K562 (cell line): ENCODE measurements around the gene CIAO3. TPM values are rescaled to one million over a fixed set of nuclear protein-coding genes. Genes with fewer than 3 reads are reported as not detected.

Source experiments
- AFF1 ChIP-seq, 2 experiments: fragments of 450-650 bp; IDR thresholded peaks; 2 replicates each; pipeline ENCODE4 v1.6.1; 2018; ENCODE audit warnings: mild to moderate bottlenecking in 2 of 2, low read depth in 1 of 2; ENCODE audit not compliant: partially characterized antibody in 2 of 2
- ATF2 ChIP-seq: sonication (generic); formaldehyde crosslinking; IDR thresholded peaks from 2 replicates; pipeline ENCODE4 v1.8.1; 2022; ENCODE audit warnings: missing genetic modification reagents
- BCLAF1 ChIP-seq, 2 experiments: fragments of 450-650 bp in 1 of 2; IDR thresholded peaks; 2 replicates each; pipeline ENCODE4 v1.6.1; 2011 to 2017; ENCODE audit warnings: low read depth in 2 of 2, antibody characterized with exemption in 1 of 2, borderline replicate concordance in 1 of 2, low read length in 1 of 2, mild to moderate bottlenecking in 1 of 2, mixed read lengths in 1 of 2; ENCODE audit not compliant: control insufficient read depth in 1 of 2
- BRF1 ChIP-seq: IDR thresholded peaks from 3 replicates; pipeline ENCODE4 v1.6.1; 2011; ENCODE audit warnings: borderline replicate concordance, mild to moderate bottlenecking; ENCODE audit not compliant: insufficient read length; ENCODE audit errors: extremely low read depth
- JUN ChIP-seq, 2 experiments: sonication (generic) in 1 of 2; formaldehyde crosslinking in 1 of 2; IDR thresholded peaks; 2 replicates each; pipeline versions ENCODE4 v1.6.1 to v1.8.0; 2012 to 2022; ENCODE audit warnings: borderline replicate concordance in 2 of 2, mild to moderate bottlenecking in 2 of 2, improper control_type of control experiment in 1 of 2, low read depth in 1 of 2, low read length in 1 of 2, missing genetic modification reagents in 1 of 2
- MYBL2 ChIP-seq, 2 experiments: fragments of 450-650 bp in 1 of 2; sonication (generic) in 1 of 2; formaldehyde crosslinking in 1 of 2; IDR thresholded peaks; 2 replicates each; pipeline versions ENCODE4 v1.6.1 to v1.8.1; 2017 to 2022; ENCODE audit warnings: borderline replicate concordance in 1 of 2, inconsistent platforms in 1 of 2, low read depth in 1 of 2, mild to moderate bottlenecking in 1 of 2, missing genetic modification reagents in 1 of 2, moderate library complexity in 1 of 2
- SAP30 ChIP-seq: fragments of 200-600 bp; sonication (generic); IDR thresholded peaks from 2 replicates; pipeline ENCODE4 v1.6.1; 2012; ENCODE audit warnings: borderline replicate concordance, low read depth, mild to moderate bottlenecking, moderate library complexity, low read length, control low read depth, inconsistent platforms; ENCODE audit not compliant: insufficient read depth, poor library complexity, severe bottlenecking
- ZHX1 ChIP-seq: fragments of 150-350 bp; conservative IDR thresholded peaks from 2 replicates; pipeline ENCODE4 v1.6.1; 2014; ENCODE audit warnings: low read length
- ZNF395 ChIP-seq: fragments of 200-800 bp; sonication (Bioruptor generic); IDR thresholded peaks from 2 replicates; pipeline ENCODE4 v1.6.1; 2017; ENCODE audit warnings: missing genetic modification characterization, missing compliant biosample characterization
- polyA plus RNA-seq, 8 experiments: library from polyadenylated mRNA; depleted of rRNA in 4 of 8; stranded (reverse) in 5 of 8; unstranded in 3 of 8; fragments of >200 nt; fragmentation: Nextera tagmentation in 2 of 8; fragmentation: Illumina TruSeq in 1 of 8; extraction: Ambion mirVana in 2 of 8; extraction: Trizol in 1 of 8; gene quantifications; 2 replicates each; pipeline versions ENCODE4 v1.2.1 to v1.2.3, GENCODE V29; 2011 to 2014; ENCODE audit warnings: inconsistent platforms in 1 of 8, missing spikeins in 1 of 8
- total RNA-seq, 7 experiments: library from RNA; depleted of rRNA in 6 of 7; stranded (reverse); fragments of >200 nt in 6 of 7; fragmentation: Illumina TruSeq in 2 of 7; extraction: Trizol in 2 of 7; gene quantifications; 2 replicates each; pipeline versions ENCODE4 v1.2.1 to v1.2.3, GENCODE V29; 2011 to 2021; ENCODE audit warnings: low replicate concordance in 1 of 7

The CIAO3 gene
- total and polyA plus RNA-seq, 9 of the 15 experiments (the other 6 are each of a cell fraction or from before 2014, with no cell fraction given), result 2.2 to 35.6 (median 18.7) TPM

GRCh38 chr16:711548-712320, 29.1 kb downstream of the CIAO3 start (continued):
- TF ChIP-seq AFF1 (IDR thresholded peaks at IDR 0.05; ENCODE audit: low read depth in 1 of 2, partially characterized antibody in 2 of 2), result no peak
- 0 out of 2 replicates have a peak, but pooled peaks have one; percentile 17 for TF ChIP-seq JUN (IDR thresholded peaks at IDR 0.05; ENCODE audit: borderline replicate concordance, low read depth, low read length)
- TF ChIP-seq JUN (CRISPR knock-in tag; IDR thresholded peaks at IDR 0.05; ENCODE audit: borderline replicate concordance), result no peak
- no peak for TF ChIP-seq BRF1
- TF ChIP-seq MYBL2 (IDR thresholded peaks at IDR 0.05; ENCODE audit: low read depth), result no peak
- no peak for TF ChIP-seq MYBL2 (CRISPR knock-in tag; IDR thresholded peaks at IDR 0.05; ENCODE audit: borderline replicate concordance)
- TF ChIP-seq SAP30, result no peak
- no peak for TF ChIP-seq ZHX1
- no peak for TF ChIP-seq ATF2 (CRISPR knock-in tag)
- TF ChIP-seq BCLAF1 (IDR thresholded peaks at IDR 0.05; ENCODE audit: borderline replicate concordance in 1 of 2, control insufficient read depth in 1 of 2, low read depth in 2 of 2, low read length in 1 of 2), result no peak
- TF ChIP-seq ZNF395 (CRISPR knock-in tag), result no peak
